ENCODE data around the gene SPATA7. TPM values are rescaled to one million over a fixed set of nuclear protein-coding genes. Genes with fewer than 3 reads are reported as not detected.
A peak's percentile ranks its signal among the peaks of the same experiment; 100 is the strongest.

SPATA7 gene
- total RNA-seq, 1 donor from 2014 or later: 18.1 TPM

DNA sequence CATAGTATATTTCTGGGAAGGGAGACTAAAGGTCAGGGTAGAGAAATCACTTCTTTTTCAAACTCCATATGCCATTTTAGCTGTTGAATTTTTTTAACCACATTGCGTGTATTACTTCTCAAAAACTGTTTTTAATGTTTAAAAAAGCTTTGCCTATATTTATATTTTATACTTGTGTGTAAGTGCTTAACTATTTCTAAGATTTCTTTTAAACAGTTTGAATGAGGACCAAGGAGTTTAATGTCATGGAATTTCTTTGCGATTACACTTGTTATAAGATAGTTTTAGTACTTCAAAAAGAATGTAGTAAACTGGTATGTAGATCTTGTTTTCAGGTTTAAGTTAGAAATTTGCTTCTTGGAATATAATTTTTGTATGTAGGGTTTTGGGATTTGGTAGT lies 7.2 kb downstream of the SPATA7 start:
- DNase-seq (ENCODE audit: low spot score) (no peak), ATAC-seq (no peak)
- intact Hi-C loops (cut with DNase I): no loop called here

DNA sequence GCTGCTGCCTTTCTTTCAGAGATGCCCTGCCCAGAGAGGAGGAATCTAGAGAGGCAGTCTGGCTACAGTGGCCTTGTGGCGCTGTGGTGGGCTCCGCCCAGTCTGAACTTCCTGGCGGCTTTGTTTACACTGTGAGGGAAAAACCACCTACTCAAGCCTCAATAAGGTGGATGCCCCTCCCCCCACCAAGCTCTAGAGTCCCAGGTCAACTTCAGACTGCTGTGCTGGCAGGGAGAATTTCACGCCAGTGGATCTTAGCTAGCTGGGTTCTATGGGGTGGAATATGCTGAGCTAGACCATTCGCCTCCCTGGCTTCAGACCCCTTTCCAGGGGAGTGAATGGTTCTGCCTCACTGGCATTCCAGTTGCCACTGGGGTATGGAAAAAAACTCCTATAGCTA lies 25.6 kb downstream of the SPATA7 start:
- ATAC-seq (no peak), DNase-seq (ENCODE audit: low spot score) (no peak)
- intact Hi-C loops (cut with DNase I): no loop called here

DNA sequence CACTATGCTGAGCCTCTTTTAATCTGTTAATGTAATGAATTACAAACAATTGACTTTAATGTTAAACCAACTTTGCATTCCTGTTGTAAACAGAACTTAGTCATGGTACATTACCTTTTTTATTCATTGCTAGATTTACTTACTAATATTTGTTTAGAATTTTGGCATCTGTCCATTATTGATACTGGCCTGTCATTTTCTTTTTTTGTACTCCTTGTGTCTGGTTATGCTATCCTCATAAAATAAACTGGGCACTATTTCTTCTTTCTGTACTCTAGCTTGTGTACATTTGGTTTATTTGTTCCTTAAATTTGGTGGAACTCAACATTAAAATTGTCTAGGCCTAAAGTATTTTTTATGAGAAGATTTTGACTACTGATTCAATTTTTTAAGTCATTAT lies 32.1 kb downstream of the SPATA7 start:
- ATAC-seq: no peak
- no peak for DNase-seq (ENCODE audit: low spot score)
- intact Hi-C loops (cut with DNase I): no loop called here

DNA sequence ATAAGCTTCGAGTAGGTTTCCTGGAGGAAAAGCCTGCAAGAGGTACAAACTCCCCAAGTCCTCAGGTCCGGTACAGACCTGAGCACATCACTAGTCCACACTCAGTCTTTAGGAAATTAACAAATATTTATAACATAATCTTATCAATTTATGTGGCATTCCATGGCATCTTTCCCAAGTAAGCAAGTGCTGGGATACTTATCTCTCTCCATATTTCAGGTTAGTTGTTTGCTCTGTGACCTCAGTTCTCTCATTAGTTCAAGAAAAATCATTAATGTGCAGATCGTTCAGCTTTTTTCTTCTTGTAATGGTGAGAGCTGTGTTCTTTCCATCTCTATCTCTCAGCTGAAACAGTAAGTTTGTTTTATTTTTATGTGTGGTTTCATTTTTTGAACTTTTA lies 34.7 kb downstream of the SPATA7 start:
- intact Hi-C loops (cut with DNase I): no loop called here
- ATAC-seq (no peak), DNase-seq (ENCODE audit: low spot score) (no peak)

- intact Hi-C loops (cut with DNase I): no loop called here
- no peak for DNase-seq (ENCODE audit: low spot score)
- no peak for ATAC-seq
Measured at GRCh38 chr14:88421286-88421685, 35.8 kb downstream of the SPATA7 start.

- DNase-seq (ENCODE audit: low spot score) (no peak), ATAC-seq (no peak)
- intact Hi-C loops (cut with DNase I): no loop called here
Measured at GRCh38 chr14:88422047-88422446, 36.6 kb downstream of the SPATA7 start.

GRCh38 chr14:88422919-88423650 lies 37.6 kb downstream of the SPATA7 start:
- no peak for ATAC-seq
- intact Hi-C loops (cut with DNase I): no loop called here

GRCh38 chr14:88424573-88424972 lies 39.1 kb downstream of the SPATA7 start:
- ATAC-seq (no peak), DNase-seq (ENCODE audit: low spot score) (no peak)
- intact Hi-C loops (cut with DNase I): no loop called here

More at GRCh38 chr14:88422919-88423650, 37.6 kb downstream of the SPATA7 start:
- DNase-seq (ENCODE audit: low spot score): no peak

DNA sequence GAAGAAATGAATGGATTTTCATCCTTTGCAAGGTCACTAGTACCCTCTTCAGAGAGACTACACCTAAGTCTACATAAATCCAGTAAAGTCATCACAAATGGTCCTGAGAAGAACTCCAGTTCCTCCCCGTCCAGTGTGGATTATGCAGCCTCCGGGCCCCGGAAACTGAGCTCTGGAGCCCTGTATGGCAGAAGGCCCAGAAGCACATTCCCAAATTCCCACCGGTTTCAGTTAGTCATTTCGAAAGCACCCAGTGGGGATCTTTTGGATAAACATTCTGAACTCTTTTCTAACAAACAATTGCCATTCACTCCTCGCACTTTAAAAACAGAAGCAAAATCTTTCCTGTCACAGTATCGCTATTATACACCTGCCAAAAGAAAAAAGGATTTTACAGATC lies 40.8 kb downstream of the SPATA7 start:
- intact Hi-C loops (cut with DNase I): no loop called here
- ATAC-seq (peak; percentile 41), DNase-seq (ENCODE audit: low spot score) (no peak)

DNA sequence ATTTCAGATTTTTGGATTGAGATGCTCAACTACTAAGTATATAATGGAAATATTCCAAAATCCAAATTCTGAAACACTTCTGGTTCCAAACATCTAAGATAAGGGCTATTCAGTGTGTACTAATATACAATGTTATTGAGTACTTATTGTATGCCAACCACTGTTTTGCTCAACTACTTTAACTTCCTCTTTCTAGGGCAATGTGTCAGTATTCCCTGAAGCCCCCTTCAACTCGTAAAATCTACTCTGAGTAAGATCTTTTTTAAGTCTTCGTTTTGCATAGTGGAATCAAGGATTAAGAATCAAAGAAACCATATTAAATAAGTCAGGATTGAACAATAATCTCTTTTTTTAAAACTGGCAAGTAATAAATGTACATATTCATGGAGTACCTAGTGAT lies 45.5 kb downstream of the SPATA7 start:
- DNase-seq (ENCODE audit: low spot score): no peak
- ATAC-seq: no peak
- intact Hi-C loops (cut with DNase I): no loop called here

- no peak for DNase-seq (ENCODE audit: low spot score)
- intact Hi-C loops (cut with DNase I): no loop called here
- ATAC-seq: no peak
Measured at GRCh38 chr14:88437658-88438057, 52.2 kb downstream of the SPATA7 start.

GRCh38 chr14:88439088-88439487 lies 53.6 kb downstream of the SPATA7 start:
- intact Hi-C loops (cut with DNase I): no loop called here
- DNase-seq (ENCODE audit: low spot score): no peak
- ATAC-seq: no peak

DNA sequence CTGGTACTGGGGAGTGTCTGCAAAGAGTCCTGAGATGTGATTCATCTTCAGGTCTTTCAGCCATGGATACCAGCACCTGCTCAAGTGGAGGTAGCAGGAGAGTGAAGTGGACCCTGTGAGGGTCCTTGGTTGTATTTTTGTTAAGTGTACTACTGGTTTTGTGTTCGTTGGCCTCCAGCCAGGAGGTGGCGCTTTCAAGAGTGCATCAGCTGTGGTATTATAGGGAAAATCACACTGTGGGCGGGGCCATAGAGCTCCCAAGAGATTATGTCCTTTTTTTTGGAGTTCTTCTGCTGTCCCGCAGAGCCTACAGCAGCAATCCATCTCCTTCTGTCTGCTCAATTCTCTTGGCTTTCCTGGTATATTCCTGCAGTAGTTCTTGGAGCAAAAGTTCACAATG lies 66.8 kb downstream of the SPATA7 start:
- intact Hi-C loops (cut with DNase I): no loop called here
- DNase-seq (ENCODE audit: low spot score) (no peak), ATAC-seq (no peak)

DNA sequence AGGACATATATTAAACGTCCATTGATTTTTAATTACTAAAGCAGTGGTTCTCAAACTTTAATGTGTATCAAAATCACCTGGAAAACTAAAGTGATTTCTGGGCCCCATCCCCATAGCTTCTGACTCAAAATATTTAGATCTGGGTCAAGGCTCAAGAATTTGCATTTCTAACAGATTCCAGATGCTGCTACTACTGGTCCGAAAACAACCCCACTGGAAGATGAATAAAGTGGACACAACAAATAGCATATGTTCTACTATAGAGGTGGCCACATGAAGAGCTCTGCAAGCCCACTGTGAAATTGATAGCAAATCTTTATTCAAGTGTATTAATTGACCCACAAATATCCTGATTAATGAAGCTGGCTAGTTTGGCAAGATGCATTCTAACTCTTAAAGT lies 69.4 kb downstream of the SPATA7 start:
- no peak for ATAC-seq
- DNase-seq (ENCODE audit: low spot score): no peak
- intact Hi-C loops (cut with DNase I): no loop called here

GRCh38 chr14:88463318-88463717 lies 77.9 kb downstream of the SPATA7 start:
- ATAC-seq (no peak), DNase-seq (ENCODE audit: low spot score) (no peak)

DNA sequence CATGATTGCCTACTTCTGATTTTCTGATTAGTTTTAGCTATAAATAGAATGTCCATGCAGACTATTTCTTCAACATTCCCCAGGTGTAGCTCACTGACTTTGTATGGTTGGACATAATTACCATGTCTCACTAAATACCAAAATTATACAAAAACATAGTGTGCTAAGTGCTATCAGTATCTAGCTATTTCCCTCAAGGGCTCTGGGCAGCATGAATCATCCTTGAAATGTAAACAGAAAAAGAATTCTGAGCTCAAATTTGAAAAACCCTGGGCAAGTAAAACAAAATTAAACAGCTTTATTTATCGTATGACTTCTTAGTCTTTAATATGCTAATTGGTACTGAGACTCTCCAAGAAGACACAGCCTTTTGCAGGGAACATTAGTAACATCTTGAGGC lies 82.9 kb downstream of the SPATA7 start:
- DNase-seq (ENCODE audit: low spot score): no peak
- intact Hi-C loops (cut with DNase I): no loop called here
- ATAC-seq: no peak

More at GRCh38 chr14:88463318-88463717, 77.9 kb downstream of the SPATA7 start:
- intact Hi-C loops (cut with DNase I): no loop called here

GRCh38 chr14:88470542-88471440 lies 85.3 kb downstream of the SPATA7 start:
- ATAC-seq: no peak

GRCh38 chr14:88473791-88474190 lies 88.3 kb downstream of the SPATA7 start:
- no peak for DNase-seq (ENCODE audit: low spot score)
- intact Hi-C loops (cut with DNase I): no loop called here
- no peak for ATAC-seq

More at GRCh38 chr14:88470542-88471440, 85.3 kb downstream of the SPATA7 start:
- intact Hi-C loops (cut with DNase I): no loop called here
- no peak for DNase-seq (ENCODE audit: low spot score)

DNA sequence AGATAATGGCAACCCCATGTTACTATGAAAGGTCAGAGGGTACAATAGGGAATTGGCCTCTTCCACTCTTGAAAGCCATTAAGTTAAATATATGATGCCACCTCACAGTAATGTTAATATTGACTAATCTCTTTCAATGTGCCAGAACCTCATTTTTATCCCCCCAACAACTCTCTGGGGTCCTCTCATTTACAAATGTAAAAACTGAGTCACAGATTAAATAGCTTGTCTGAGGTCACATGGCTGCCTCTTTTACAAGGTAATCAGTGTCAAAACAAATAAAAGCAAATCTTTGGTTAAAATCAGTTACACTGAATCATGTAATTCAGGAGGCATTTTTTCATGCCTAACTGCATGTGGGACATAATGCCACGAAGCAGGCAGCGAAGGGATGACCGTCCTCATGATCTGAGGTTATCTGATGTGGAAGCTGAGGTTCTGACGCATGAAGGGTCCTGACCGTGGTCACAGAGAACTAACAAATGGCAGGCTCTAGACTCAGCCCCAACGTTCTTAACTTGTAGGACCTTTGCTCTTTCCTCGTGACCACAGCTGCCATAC lies 90.8 kb downstream of the SPATA7 start:
- ATAC-seq: no peak
- DNase-seq (ENCODE audit: low spot score): no peak
- intact Hi-C loops (cut with DNase I): no loop called here

DNA sequence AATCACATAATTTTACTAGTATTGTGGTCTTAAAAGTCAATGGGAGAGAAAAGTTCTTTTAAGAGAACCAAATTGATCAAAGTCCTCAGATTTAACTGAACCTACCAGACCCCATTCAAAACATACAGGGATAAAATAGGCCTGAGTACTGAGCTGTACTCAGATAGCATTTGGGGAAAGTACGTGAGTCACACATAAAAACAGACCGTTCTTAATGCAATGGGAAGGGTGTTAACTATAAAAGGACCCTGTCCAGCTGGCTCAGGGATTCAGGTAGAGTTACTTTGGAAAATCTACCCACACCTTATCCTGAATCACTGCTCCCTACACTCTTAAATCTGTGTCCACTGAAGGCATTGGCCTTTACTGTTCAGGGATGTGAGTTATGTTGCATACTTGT lies 91.4 kb downstream of the SPATA7 start:
- ATAC-seq: no peak
- intact Hi-C loops (cut with DNase I): no loop called here

More for the DNA sequence above, 91.4 kb downstream of the SPATA7 start:
- no peak for DNase-seq (ENCODE audit: low spot score)
